Keratinocyte (primary cell): Measurements from ENCODE around the gene SERTAD2. TPM values are rescaled to one million over a fixed set of nuclear protein-coding genes. Genes with fewer than 3 reads are reported as not detected.

Experiments
- DNase-seq: peaks from one replicate; pipeline ENCODE4 v3.0.0-alpha.2; 2011; ENCODE audit warnings: low read depth, missing footprints, low spot score
- FAIRE-seq: peaks from 2 replicates; lab custom pipeline; 2011; peaks lifted over from hg19 to GRCh38; lab: Jason Lieb, UNC
- H2AFZ ChIP-seq: 2 replicates; pipeline ENCODE4 v1.6.0; 2012; ENCODE audit warnings: low read length, control low read depth, inconsistent platforms; ENCODE audit not compliant: control insufficient read depth
- H3K27ac ChIP-seq: 2 replicates; pipeline ENCODE4 v1.5.1; 2011; ENCODE audit warnings: low read length; ENCODE audit not compliant: control insufficient read depth, insufficient read depth
- H3K27me3 ChIP-seq: 3 replicates; pipeline ENCODE4 v1.6.0; 2011; ENCODE audit warnings: low read length; ENCODE audit not compliant: control insufficient read depth, insufficient read depth; ENCODE audit errors: extremely low read depth
- H3K36me3 ChIP-seq, 2 experiments: 2 replicates in 1 of 2; 3 replicates in 1 of 2; pipeline ENCODE4 v1.5.1; 2011; ENCODE audit warnings: low read length in 2 of 2, mild to moderate bottlenecking in 1 of 2; ENCODE audit not compliant: control insufficient read depth in 2 of 2, insufficient read depth in 2 of 2; ENCODE audit errors: extremely low read depth in 1 of 2
- H3K4me1 ChIP-seq: 3 replicates; pipeline ENCODE4 v1.5.1; 2011; ENCODE audit warnings: low read length; ENCODE audit not compliant: control insufficient read depth, insufficient read depth; ENCODE audit errors: extremely low read depth
- H3K4me2 ChIP-seq: 3 replicates; pipeline ENCODE4 v1.6.0; 2011; ENCODE audit warnings: low read depth, low read length; ENCODE audit not compliant: control insufficient read depth, insufficient read depth; ENCODE audit errors: extremely low read depth
- H3K4me3 ChIP-seq, 3 experiments: fragments of 200-600 bp in 1 of 3; sonication (generic) in 1 of 3; 2 replicates in 2 of 3; 3 replicates in 1 of 3; pipeline ENCODE4 v1.5.1; 2011 to 2016; ENCODE audit warnings: low read length in 3 of 3, mild to moderate bottlenecking in 3 of 3, control low read depth in 2 of 3, inconsistent platforms in 1 of 3, low read depth in 1 of 3, mixed read lengths in 1 of 3, mixed run types in 1 of 3, moderate library complexity in 1 of 3; ENCODE audit not compliant: control insufficient read depth in 2 of 3, insufficient read depth in 2 of 3; ENCODE audit errors: extremely low read depth in 1 of 3
- H3K79me2 ChIP-seq: 2 replicates; pipeline ENCODE4 v1.6.0; 2012; ENCODE audit warnings: low read length; ENCODE audit not compliant: control insufficient read depth, insufficient read depth
- H3K9ac ChIP-seq: 3 replicates; pipeline ENCODE4 v1.6.0; 2011; ENCODE audit warnings: low read length; ENCODE audit not compliant: control insufficient read depth, insufficient read depth; ENCODE audit errors: extremely low read depth
- H3K9me1 ChIP-seq: 3 replicates; pipeline ENCODE4 v1.6.0; 2011; ENCODE audit warnings: low read length; ENCODE audit not compliant: control insufficient read depth, insufficient read depth; ENCODE audit errors: extremely low read depth
- H3K9me3 ChIP-seq: 2 replicates; pipeline ENCODE4 v1.5.1; 2012; ENCODE audit warnings: low read depth, low read length; ENCODE audit not compliant: control insufficient read depth
- H4K20me1 ChIP-seq: 3 replicates; pipeline ENCODE4 v1.6.0; 2011; ENCODE audit warnings: low read length; ENCODE audit not compliant: control insufficient read depth, insufficient read depth; ENCODE audit errors: extremely low read depth
- EZH2 ChIP-seq: IDR thresholded peaks from one replicate; pipeline ENCODE4 v1.6.1; 2012; ENCODE audit warnings: inconsistent platforms, mild to moderate bottlenecking, low read length, moderate library complexity
- dilution Hi-C: fragments of 300-500 bp; cut with MboI; formaldehyde crosslinking; loops from one replicate; pipeline ENCODE4 v1.7.0; 2020; ENCODE audit warnings: low sequenced_read_pairs; ENCODE audit not compliant: extremely low pct_ligation_motif_present
- polyA plus RNA-seq, 5 experiments: library from polyadenylated mRNA; depleted of rRNA in 3 of 5; stranded (reverse) in 3 of 5; stranded (forward) in 1 of 5; unstranded in 1 of 5; fragments of >200 nt; gene quantifications; 1 replicate in 1 of 5; 2 replicates in 3 of 5; 3 replicates in 1 of 5; pipeline versions ENCODE4 v1.2.1 to v1.2.3, GENCODE V29; 2011 to 2012; ENCODE audit warnings: missing spikeins in 2 of 5, low read depth in 1 of 5, low replicate concordance in 1 of 5
- TF ChIP-seq, protein P1 (sequence below), 3 experiments: IDR thresholded peaks in 1 of 3; conservative IDR thresholded peaks in 1 of 3; optimal IDR thresholded peaks in 1 of 3; 2 replicates in 2 of 3; 3 replicates in 1 of 3; pipeline versions ENCODE3 to v1.5.1; 2011; ENCODE audit warnings: low read length in 3 of 3, mild to moderate bottlenecking in 3 of 3, moderate library complexity in 2 of 3, control low read depth in 1 of 3, inconsistent platforms in 1 of 3; ENCODE audit not compliant: insufficient read depth in 2 of 3; ENCODE audit errors: extremely low read depth in 1 of 3

The SERTAD2 gene
- polyA plus RNA-seq, 1 donor (not counting 4 experiments of a cell fraction or from before 2014, with no cell fraction given), result 13.1 TPM

- Histone ChIP-seq H4K20me1 (no peaks in the 10 kb centered on the region), H3K9me1 (no peaks in the 10 kb centered on the region), H3K4me1 (peaks cover 6% of the 10 kb centered on the region), H3K4me2 (no peak overlapping the region), H3K9ac (no peak overlapping the region), H3K36me3 (no peaks in the 10 kb centered on the region), H2AFZ (no peak overlapping the region), H3K27me3 (no peaks in the 10 kb centered on the region), H3K79me2 (no peaks in the 10 kb centered on the region), H3K9me3 (no peaks in the 10 kb centered on the region), H3K27ac (no peak overlapping the region), H3K4me3 (no peak overlapping the region)
- DNase-seq (no peak), FAIRE-seq (no peak)
- dilution Hi-C loops, result no loop called here
- TF ChIP-seq EZH2, result no peak
- TF ChIP-seq, protein P1, sequence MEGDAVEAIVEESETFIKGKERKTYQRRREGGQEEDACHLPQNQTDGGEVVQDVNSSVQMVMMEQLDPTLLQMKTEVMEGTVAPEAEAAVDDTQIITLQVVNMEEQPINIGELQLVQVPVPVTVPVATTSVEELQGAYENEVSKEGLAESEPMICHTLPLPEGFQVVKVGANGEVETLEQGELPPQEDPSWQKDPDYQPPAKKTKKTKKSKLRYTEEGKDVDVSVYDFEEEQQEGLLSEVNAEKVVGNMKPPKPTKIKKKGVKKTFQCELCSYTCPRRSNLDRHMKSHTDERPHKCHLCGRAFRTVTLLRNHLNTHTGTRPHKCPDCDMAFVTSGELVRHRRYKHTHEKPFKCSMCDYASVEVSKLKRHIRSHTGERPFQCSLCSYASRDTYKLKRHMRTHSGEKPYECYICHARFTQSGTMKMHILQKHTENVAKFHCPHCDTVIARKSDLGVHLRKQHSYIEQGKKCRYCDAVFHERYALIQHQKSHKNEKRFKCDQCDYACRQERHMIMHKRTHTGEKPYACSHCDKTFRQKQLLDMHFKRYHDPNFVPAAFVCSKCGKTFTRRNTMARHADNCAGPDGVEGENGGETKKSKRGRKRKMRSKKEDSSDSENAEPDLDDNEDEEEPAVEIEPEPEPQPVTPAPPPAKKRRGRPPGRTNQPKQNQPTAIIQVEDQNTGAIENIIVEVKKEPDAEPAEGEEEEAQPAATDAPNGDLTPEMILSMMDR (optimal IDR thresholded peaks at IDR 0.05 in 1 of 3, IDR thresholded peaks at IDR 0.05 in 1 of 3, conservative IDR thresholded peaks at IDR 0.05 in 1 of 3; ENCODE audit: extremely low read depth in 1 of 3, insufficient read depth in 2 of 3, low read length in 3 of 3), result no peak
Observed at GRCh38 chr2:64683771-64684510, 30.2 kb upstream of the SERTAD2 start.

DNA sequence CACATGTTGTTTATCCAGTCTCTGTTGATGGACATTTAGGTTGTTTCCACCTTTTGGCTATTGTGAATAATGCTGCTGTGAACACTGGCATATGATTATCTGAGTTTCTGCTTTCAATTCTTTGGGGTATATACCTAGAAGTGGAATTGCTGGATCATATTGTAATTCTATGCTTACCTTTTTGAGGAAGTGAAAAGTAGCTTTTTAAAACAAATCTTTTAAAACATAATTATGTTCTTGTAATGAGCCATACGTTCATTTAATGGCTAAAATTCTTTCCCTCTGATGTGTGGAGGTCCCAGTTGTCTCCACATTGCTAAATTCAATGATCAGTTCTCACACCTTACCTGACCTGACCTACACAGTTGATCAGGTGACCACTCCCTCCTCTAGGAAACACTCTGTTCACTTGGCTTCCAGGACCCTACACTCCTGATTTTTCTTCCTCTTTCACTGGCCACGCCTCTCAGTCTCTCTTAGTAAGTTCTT, 27.8 kb upstream of the SERTAD2 start:
- Histone ChIP-seq H3K4me1 (peaks cover 6% of the 10 kb centered on the region), H3K4me3 (no peak overlapping the region), H3K79me2 (no peaks in the 10 kb centered on the region), H3K27me3 (no peaks in the 10 kb centered on the region), H3K27ac (no peak overlapping the region), H3K9ac (no peak overlapping the region), H2AFZ (no peak overlapping the region), H3K9me1 (no peaks in the 10 kb centered on the region), H3K9me3 (no peaks in the 10 kb centered on the region), H4K20me1 (no peaks in the 10 kb centered on the region), H3K36me3 (no peaks in the 10 kb centered on the region), H3K4me2 (no peak overlapping the region)
- no peak for TF ChIP-seq EZH2
- FAIRE-seq (no peak), DNase-seq (no peak)
- dilution Hi-C loops, result no loop called here
